ENCODE data around the gene TMEM200B. TPM values are rescaled to one million over a fixed set of nuclear protein-coding genes. Genes with fewer than 3 reads are reported as not detected.

TMEM200B gene
- total and polyA plus RNA-seq, 2 of the 4 experiments (the other 2 are of a cell fraction) = 4.8 to 6.2 TPM

GRCh38 chr1:29159773-29160172, 36.1 kb upstream of the TMEM200B start:
- peak overlapping the region; percentile 30; the same call in 1 of the 2 replicates for H3K56ac ChIP-seq (ENCODE audit: extremely low read depth, insufficient read depth, low read length)
- H3K79me1 ChIP-seq (ENCODE audit: low read depth in 1 of 2, low read length in 2 of 2) = peaks cover 24 to 80% of the 10 kb centered on the region in 2 experiments; a peak in 3 of 4 replicates
- peaks cover 46% of the 10 kb centered on the region for H3K36me3 ChIP-seq (ENCODE audit: control insufficient read depth, insufficient read depth, low read length)
- ATAC-seq (ENCODE audit: low read depth) (no peak), DNase-seq (no peak)
- H3K9me3 ChIP-seq (ENCODE audit: control insufficient read depth, insufficient read depth, low read length) = no peaks in the 10 kb centered on the region
- ChIA-PET CTCF (interaction anchor here (1.0 kb wide), 1 partner anchor 37 kb away, joined by 3 read pairs; no protein-coding TSS in a partner anchor), POLR2A (ENCODE audit: unreplicated experiment) (no interaction called here)
- H3K23ac ChIP-seq (ENCODE audit: low read depth, low read length) = no peak overlapping the region
- peaks cover 61% of the 10 kb centered on the region for H4K20me1 ChIP-seq (ENCODE audit: insufficient read depth, low read length)
- H2AK5ac ChIP-seq (ENCODE audit: low read depth, low read length) = no peak overlapping the region
- H3K4me2 ChIP-seq (ENCODE audit: low read depth, low read length) = no peak overlapping the region
- no peak overlapping the region for H2BK120ac ChIP-seq (ENCODE audit: low read depth, low read length)
- H4K91ac ChIP-seq (ENCODE audit: insufficient read depth, low read depth, low read length) = no peak overlapping the region
- H3K4me3 ChIP-seq (ENCODE audit: insufficient read depth, low read depth, low read length) = no peak overlapping the region
- H2BK15ac ChIP-seq (ENCODE audit: low read depth, low read length) = no peak overlapping the region
- intact Hi-C loops (cut with micrococcal nuclease) (no loop called here), in situ Hi-C loops (cut with MboI; ENCODE audit: low sequenced_read_pairs) (no loop called here), dilution Hi-C loops (cut with HindIII; ENCODE audit: low sequenced_read_pairs, unreplicated experiment) (no loop called here)
- no peaks in the 10 kb centered on the region for H3K4me1 ChIP-seq (ENCODE audit: control insufficient read depth, insufficient read depth, low read length)
- no peak overlapping the region for H3K4ac ChIP-seq (ENCODE audit: low read depth, low read length)
- H3K18ac ChIP-seq (ENCODE audit: low read depth, low read length) = no peak overlapping the region
- H2AFZ ChIP-seq (replicated peaks; ENCODE audit: low read length, poor library complexity) = no peak overlapping the region
- H3K9ac ChIP-seq (ENCODE audit: low read depth, low read length) = no peak overlapping the region
- no peak for TF ChIP-seq CHD1 (IDR thresholded peaks at IDR 0.05; ENCODE audit: low read depth, low read length)
- TF ChIP-seq RFX5 (IDR thresholded peaks at IDR 0.05; ENCODE audit: low read depth, low read length) = no peak
- no peak for TF ChIP-seq RAD21 (IDR thresholded peaks at IDR 0.05; ENCODE audit: low read length)
- no peak for TF ChIP-seq MXI1 (IDR thresholded peaks at IDR 0.05; ENCODE audit: borderline replicate concordance, low read depth, low read length)
- no peak for TF ChIP-seq USF2 (IDR thresholded peaks at IDR 0.05; ENCODE audit: low read depth, low read length)
- TF ChIP-seq NFE2L2 (IDR thresholded peaks at IDR 0.05; ENCODE audit: low read depth, low read length) = no peak
- TF ChIP-seq CEBPB (IDR thresholded peaks at IDR 0.05; ENCODE audit: low read depth, low read length) = no peak
- no peak for TF ChIP-seq ELK1 (IDR thresholded peaks at IDR 0.05; ENCODE audit: borderline replicate concordance, low read depth, low read length)
- no peak for TF ChIP-seq MAFK (IDR thresholded peaks at IDR 0.05; ENCODE audit: low read depth, low read length)
- TF ChIP-seq POLR2A (IDR thresholded peaks at IDR 0.05; ENCODE audit: low read depth, low read length) = no peak
- TF ChIP-seq RCOR1 (IDR thresholded peaks at IDR 0.05; ENCODE audit: insufficient replicate concordance, low read length) = no peak
- TF ChIP-seq BHLHE40 (IDR thresholded peaks at IDR 0.05; ENCODE audit: low read depth, low read length) = no peak
- no peak for TF ChIP-seq FOS (IDR thresholded peaks at IDR 0.05; ENCODE audit: low read depth, low read length)
- TF ChIP-seq MAZ (IDR thresholded peaks at IDR 0.05; ENCODE audit: borderline replicate concordance, low read depth, low read length) = no peak
- TF ChIP-seq SMC3 (IDR thresholded peaks at IDR 0.05; ENCODE audit: low read depth, low read length) = no peak
- no peak for TF ChIP-seq CTCF (conservative IDR thresholded peaks at IDR 0.05; ENCODE audit: low read depth, low read length)
- H2BK20ac ChIP-seq (ENCODE audit: low read depth, low read length) = no peak overlapping the region
- WGBS, 2 experiments (ENCODE audit: extremely low coverage in 2 of 2, insufficient read length in 1 of 2) = 80% methylated on average over 2 of the region's 3 CpGs; no CpG with 5 or more reads in 1 of the 2 experiments
- H3K27me3 ChIP-seq (ENCODE audit: control insufficient read depth, insufficient read depth, low read length) = no peaks in the 10 kb centered on the region
- H4K5ac ChIP-seq (ENCODE audit: low read depth, low read length) = no peak overlapping the region
- peaks cover 17% of the 10 kb centered on the region for H3K9me1 ChIP-seq (ENCODE audit: insufficient read depth, low read length)
- no peak overlapping the region for H2AK9ac ChIP-seq (replicated peaks; ENCODE audit: low read depth, low read length, poor library complexity)
- H3K14ac ChIP-seq (replicated peaks; ENCODE audit: low read depth, low read length) = no peak overlapping the region
- H2BK5ac ChIP-seq (ENCODE audit: low read depth, low read length, poor library complexity, severe bottlenecking) = no peak overlapping the region
- no peak overlapping the region for H3K27ac ChIP-seq (ENCODE audit: insufficient read depth, low read length)
- no peak overlapping the region for H4K8ac ChIP-seq (ENCODE audit: low read depth in 2 of 2, low read length in 2 of 2)
- no TSS peak for BruUV-seq (replicated peaks)

All from IMR-90 (cell line).